HG02981 (cell line): ENCODE data around the gene WDR48.
A peak's percentile ranks its signal among the peaks of the same experiment; 100 is the strongest.

ENCODE experiments used
- ATAC-seq: cut with Tn5 transposase; IDR thresholded peaks from one replicate; pipeline ENCODE4 v1.9.1; 2021; ENCODE audit warnings: mild to moderate bottlenecking, moderate library complexity; ENCODE audit not compliant: unreplicated experiment

The WDR48 gene

GRCh38 chr3:39100500-39100886 lies 48.7 kb downstream of the WDR48 start:
- no peak for ATAC-seq

DNA sequence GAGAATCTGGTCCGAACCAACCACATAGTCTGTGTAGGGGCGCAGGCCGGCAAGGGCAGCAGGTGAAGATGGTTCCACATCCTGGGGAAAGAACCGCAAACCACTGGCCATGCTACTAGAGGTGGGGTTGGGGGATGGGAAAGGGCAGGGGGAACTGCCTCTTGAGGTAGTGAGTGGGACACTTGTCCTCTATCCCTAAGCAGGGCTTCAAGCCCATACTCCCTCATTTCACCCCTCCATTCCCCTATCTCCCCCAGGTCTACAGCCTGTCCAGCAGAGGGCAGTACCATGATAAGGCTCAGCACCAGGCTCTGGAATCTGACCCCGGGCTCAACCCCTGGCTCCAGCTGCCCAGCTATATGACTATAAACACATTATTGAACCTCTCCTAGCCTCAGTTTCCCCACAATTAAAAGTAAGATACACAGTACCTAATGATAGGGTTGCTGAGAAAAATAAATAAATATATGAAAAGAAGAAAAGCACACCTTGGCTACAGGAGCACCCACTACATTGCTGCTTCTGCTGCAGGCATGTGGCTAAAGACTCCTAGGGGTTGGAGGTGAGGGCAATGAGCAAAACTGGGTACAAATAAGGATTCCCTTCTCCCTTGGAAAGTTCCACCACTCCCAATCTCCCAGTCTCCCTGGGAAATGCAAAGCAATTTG lies 49.3 kb downstream of the WDR48 start:
- ATAC-seq, result peak; percentile 66

- no peak for ATAC-seq
Measured at GRCh38 chr3:39102504-39103323, 50.9 kb downstream of the WDR48 start.

DNA sequence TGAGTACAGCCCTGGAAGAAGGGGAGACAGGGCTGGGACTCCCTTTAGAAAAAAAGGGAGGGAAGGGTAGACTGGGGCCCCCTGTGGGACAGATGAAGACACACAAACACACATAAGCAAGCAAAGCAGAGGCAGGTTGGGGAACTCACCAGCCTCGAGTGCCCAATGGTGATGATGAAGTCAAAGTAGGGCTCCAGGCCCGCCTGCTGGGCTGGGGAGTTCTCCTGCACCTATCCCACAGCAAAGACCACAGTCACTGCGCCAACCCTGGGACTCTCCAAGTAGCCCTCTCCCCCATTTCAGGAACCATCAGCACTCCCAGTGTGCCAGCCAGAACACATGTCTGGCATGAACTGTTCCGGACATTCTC lies 51.5 kb downstream of the WDR48 start:
- ATAC-seq, result no peak

- no peak for ATAC-seq
Measured at GRCh38 chr3:39103791-39104552, 52.2 kb downstream of the WDR48 start.

DNA sequence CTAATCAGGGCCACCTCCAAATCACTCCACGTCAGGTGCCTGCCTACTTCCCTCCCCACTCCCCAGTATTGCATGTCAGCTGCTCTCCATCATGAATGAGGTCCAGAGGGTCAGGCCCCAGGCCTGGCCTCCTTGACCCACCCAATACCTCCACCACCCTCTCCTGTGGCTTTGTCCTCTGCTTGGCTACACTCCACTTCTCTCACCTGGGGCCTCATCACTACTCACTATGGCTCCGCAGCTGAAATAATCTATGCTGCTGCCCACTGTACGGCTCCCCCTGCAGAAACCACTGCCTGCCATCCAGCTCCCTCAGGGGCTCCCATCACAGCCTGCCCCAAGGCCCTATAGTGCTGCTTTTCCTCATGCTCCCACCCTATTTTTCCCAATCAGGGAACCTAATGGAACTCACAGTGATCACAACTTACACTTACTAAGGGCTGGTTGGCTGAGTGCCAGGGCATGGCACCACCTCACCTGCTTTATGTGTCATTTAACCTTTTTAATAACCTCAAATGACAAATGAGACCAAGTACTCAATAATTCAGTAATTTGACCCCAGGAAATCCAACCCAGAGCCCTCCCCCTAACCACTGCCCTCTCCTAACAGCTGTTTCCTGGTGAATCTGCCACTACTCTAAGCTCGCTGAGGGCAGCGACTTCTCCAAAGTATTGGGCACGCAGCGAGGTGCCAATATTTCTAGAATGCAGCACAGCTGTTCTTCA lies 53.3 kb downstream of the WDR48 start:
- ATAC-seq, result no peak

- no peak for ATAC-seq
Measured at GRCh38 chr3:39105687-39106063, 53.9 kb downstream of the WDR48 start.

GRCh38 chr3:39106281-39106811 lies 54.5 kb downstream of the WDR48 start:
- no peak for ATAC-seq

- peak; percentile 1 for ATAC-seq
Measured at GRCh38 chr3:39106851-39107387, 55.1 kb downstream of the WDR48 start.

GRCh38 chr3:39107388-39108199 lies 55.8 kb downstream of the WDR48 start, which contains the start of the genes GORASP1 and TTC21A:
GORASP1 (minus strand) TSS chr3:39107627; CDS start chr3:39107541, 86 bp downstream.
TTC21A (plus strand) TSS chr3:39107680; CDS start chr3:39107838, 158 bp downstream.
- peak; percentile 38 for ATAC-seq

DNA sequence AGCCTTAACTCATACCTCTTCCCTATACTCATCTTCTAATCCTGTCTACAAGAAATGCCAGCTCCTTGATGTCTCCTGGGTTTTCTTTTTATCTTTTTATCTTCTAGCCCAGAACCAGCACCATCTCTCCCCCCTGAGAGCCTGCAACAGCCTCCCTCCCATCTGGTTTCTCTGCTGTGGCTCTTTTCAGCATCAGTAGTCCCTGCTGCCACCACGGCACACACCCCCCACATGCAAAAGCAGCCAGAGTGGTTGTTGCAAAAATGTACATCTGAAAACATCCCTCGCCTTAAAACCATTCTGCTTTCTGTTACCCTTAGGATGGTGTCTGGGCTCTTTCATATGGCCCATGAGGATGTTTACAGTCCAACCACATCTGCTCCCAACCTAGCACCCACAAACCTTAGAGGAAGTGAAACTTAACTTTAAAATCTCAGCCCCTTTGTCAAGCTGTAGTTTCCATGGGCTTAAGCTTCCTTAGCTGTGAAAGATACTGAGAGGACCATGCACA lies 56.4 kb downstream of the WDR48 start:
- ATAC-seq, result peak; percentile 82

DNA sequence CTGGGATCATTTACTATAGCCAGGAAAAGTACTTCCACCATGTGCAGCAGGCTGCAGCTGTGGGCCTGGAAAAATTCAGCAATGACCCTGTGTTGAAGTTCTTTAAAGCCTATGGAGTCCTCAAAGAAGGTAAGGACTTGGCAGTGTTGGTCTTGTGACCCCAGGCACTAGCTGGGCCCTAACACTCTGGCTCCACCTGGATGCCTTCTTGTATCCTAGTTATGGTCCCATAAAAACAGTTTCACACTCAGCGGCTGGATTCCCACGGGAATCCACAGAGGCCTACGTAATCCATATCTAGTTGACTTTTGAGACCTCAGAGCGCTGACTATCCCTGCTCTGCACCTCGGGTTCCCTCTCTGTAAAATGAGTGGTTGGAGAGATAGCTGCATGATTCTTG lies 57.3 kb downstream of the WDR48 start:
- ATAC-seq, result no peak

- ATAC-seq, result no peak
Measured at GRCh38 chr3:39110041-39110639, 58.3 kb downstream of the WDR48 start.

GRCh38 chr3:39112113-39112512 lies 60.3 kb downstream of the WDR48 start:
- no peak for ATAC-seq

DNA sequence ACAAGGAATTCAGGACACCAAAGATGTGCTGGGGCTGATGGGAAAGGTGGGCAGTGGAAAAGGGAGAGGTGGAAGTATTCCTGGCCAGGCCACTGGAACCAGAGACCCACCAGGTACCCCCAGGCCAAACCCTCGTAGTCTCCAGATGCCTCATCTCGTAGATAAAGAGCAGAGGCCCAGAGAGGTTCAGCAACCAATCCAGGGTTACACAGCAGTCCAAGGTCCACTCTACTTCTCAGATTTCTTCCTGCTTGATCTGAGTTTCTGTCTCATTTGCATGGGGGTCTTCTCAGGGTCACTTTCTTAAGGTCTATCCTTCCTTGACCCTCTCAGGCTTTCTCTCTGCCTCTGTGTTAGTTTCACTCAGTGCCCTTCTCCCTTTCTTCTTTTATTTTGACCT lies 60.7 kb downstream of the WDR48 start:
- ATAC-seq, result no peak

GRCh38 chr3:39113291-39113690 lies 61.5 kb downstream of the WDR48 start:
- no peak for ATAC-seq

DNA sequence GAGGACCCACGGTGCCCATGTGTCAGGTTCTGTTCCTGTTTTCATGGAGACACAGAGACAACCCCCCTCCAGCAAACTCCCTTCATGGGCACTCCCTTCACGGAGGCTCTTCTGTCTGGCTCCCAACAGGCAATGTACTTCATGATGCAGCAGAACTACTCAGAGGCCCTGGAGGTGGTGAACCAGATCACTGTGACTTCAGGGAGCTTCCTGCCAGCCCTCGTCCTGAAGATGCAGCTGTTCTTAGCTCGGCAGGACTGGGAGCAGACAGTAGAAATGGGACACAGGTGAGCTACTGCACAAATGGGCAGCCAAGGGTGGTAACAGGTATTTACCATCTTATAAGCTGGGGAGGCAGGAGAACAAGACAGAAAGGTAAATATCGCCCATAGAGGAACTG lies 62.6 kb downstream of the WDR48 start:
- no peak for ATAC-seq

GRCh38 chr3:39115870-39116269 lies 64.1 kb downstream of the WDR48 start:
- ATAC-seq, result no peak

- ATAC-seq, result no peak
Measured at GRCh38 chr3:39118079-39118478, 66.3 kb downstream of the WDR48 start.
